ENCODE results near the gene REEP1. TPM values are rescaled to one million over a fixed set of nuclear protein-coding genes. Genes with fewer than 3 reads are reported as not detected.

The REEP1 gene
- total and polyA plus RNA-seq, 2 of the 13 experiments (the other 11 are each of a cell fraction or from before 2014, with no cell fraction given): 0.27 TPM; not detected in 1

GRCh38 chr2:86195055-86195807, 142.2 kb downstream of the REEP1 start, which contains the start of gene IMMT (continued):
- TF ChIP-seq ZBTB10 (CRISPR knock-in tag; IDR thresholded peaks at IDR 0.05; ENCODE audit: borderline replicate concordance): 0 out of 2 replicates have a peak, but pooled peaks have one; percentile 24
- TF ChIP-seq ZNF766 (CRISPR knock-in tag; IDR thresholded peaks at IDR 0.05; ENCODE audit: borderline replicate concordance): peak; percentile 92
- no peak for TF ChIP-seq ZBTB21 (CRISPR knock-in tag; IDR thresholded peaks at IDR 0.05)
- TF ChIP-seq ZSCAN21 (CRISPR knock-in tag; IDR thresholded peaks at IDR 0.05; ENCODE audit: borderline replicate concordance): peak; percentile 97
- TF ChIP-seq CBFB (CRISPR knock-in tag; IDR thresholded peaks at IDR 0.05): no peak
- peak; percentile 79 for TF ChIP-seq NFYC (CRISPR knock-in tag; IDR thresholded peaks at IDR 0.05)
- TF ChIP-seq ZNF724P (CRISPR knock-in tag; IDR thresholded peaks at IDR 0.05; ENCODE audit: borderline replicate concordance): peak; percentile 90
- peak; percentile 82 for TF ChIP-seq BRD4 (CRISPR knock-in tag; IDR thresholded peaks at IDR 0.05)
- peak; percentile 71; the same call in 1 of the 2 replicates for TF ChIP-seq ZNF570 (CRISPR knock-in tag; IDR thresholded peaks at IDR 0.05; ENCODE audit: borderline replicate concordance)
- peak; percentile 89 for TF ChIP-seq ZNF407 (CRISPR knock-in tag; IDR thresholded peaks at IDR 0.05; ENCODE audit: not compliant biosample characterization)
- no peak for TF ChIP-seq KAT2B (IDR thresholded peaks at IDR 0.05; ENCODE audit: borderline replicate concordance, low read depth, low read length)
- 0 out of 2 replicates have a peak, but pooled peaks have one; percentile 61 for TF ChIP-seq ZNF816 (CRISPR knock-in tag; IDR thresholded peaks at IDR 0.05; ENCODE audit: borderline replicate concordance)
- TF ChIP-seq RFXAP (CRISPR knock-in tag; IDR thresholded peaks at IDR 0.05; ENCODE audit: borderline replicate concordance): peak; percentile 91
- TF ChIP-seq KLF13 (CRISPR knock-in tag; IDR thresholded peaks at IDR 0.05): peak; percentile 37; the same call in 1 of the 2 replicates
- TF ChIP-seq ZBTB42 (CRISPR knock-in tag; IDR thresholded peaks at IDR 0.05): peak; percentile 78; the same call in 1 of the 2 replicates
- peak; percentile 89 for TF ChIP-seq ZNF333 (CRISPR knock-in tag; IDR thresholded peaks at IDR 0.05; ENCODE audit: borderline replicate concordance)
- no peak; the same call in 1 of the 2 replicates for TF ChIP-seq SNAPC5 (CRISPR knock-in tag; IDR thresholded peaks at IDR 0.05; ENCODE audit: borderline replicate concordance)
- peak; percentile 21 for TF ChIP-seq CBX1 (IDR thresholded peaks at IDR 0.05; ENCODE audit: low read depth)
